GM12878 (cell line): ENCODE results near the gene VPS52. TPM values are rescaled to one million over a fixed set of nuclear protein-coding genes. Genes with fewer than 3 reads are reported as not detected.
A peak's percentile ranks its signal among the peaks of the same experiment; 100 is the strongest.

Source experiments
- BHLHE40 ChIP-seq, 2 experiments: fragments of 450-650 bp in 1 of 2; IDR thresholded peaks; 2 replicates each; pipeline ENCODE4 v1.6.1; 2011 to 2017; ENCODE audit warnings: low read depth in 2 of 2, borderline replicate concordance in 1 of 2, improper control_type of control experiment in 1 of 2, low read length in 1 of 2, mild to moderate bottlenecking in 1 of 2
- CHD4 ChIP-seq: fragments of 200-600 bp; sonication (generic); IDR thresholded peaks from 2 replicates; pipeline ENCODE4 v1.6.1; 2016; ENCODE audit warnings: mild to moderate bottlenecking
- CREM ChIP-seq: IDR thresholded peaks from 2 replicates; pipeline ENCODE4 v1.6.1; 2014; ENCODE audit warnings: antibody characterized with exemption, low read depth
- EGR1 ChIP-seq, 2 experiments: IDR thresholded peaks; 1 replicate in 1 of 2; 2 replicates in 1 of 2; pipeline ENCODE4 v1.6.1; 2011 to 2012; ENCODE audit warnings: low read depth in 2 of 2, low read length in 2 of 2, borderline replicate concordance in 1 of 2, mild to moderate bottlenecking in 1 of 2, moderate library complexity in 1 of 2
- ELK1 ChIP-seq: IDR thresholded peaks from 2 replicates; pipeline ENCODE4 v1.6.1; 2012; ENCODE audit warnings: low read depth, low read length, improper control_type of control experiment
- GABPA ChIP-seq: IDR thresholded peaks from 2 replicates; pipeline ENCODE4 v1.6.1; 2014; ENCODE audit warnings: antibody characterized with exemption, low read depth, mild to moderate bottlenecking, inconsistent platforms
- HDAC6 ChIP-seq: fragments of 200-600 bp; sonication (generic); IDR thresholded peaks from one replicate; pipeline ENCODE4 v1.8.0; 2017; ENCODE audit warnings: antibody characterized with exemption; ENCODE audit not compliant: unreplicated experiment
- MLLT1 ChIP-seq: fragments of 450-650 bp; IDR thresholded peaks from 2 replicates; pipeline ENCODE4 v1.6.1; 2016; ENCODE audit warnings: mild to moderate bottlenecking
- MXI1 ChIP-seq: fragments of 150-350 bp; IDR thresholded peaks from 2 replicates; pipeline ENCODE4 v1.6.1; 2011; ENCODE audit warnings: low read depth, mild to moderate bottlenecking, inconsistent platforms, low read length, improper control_type of control experiment
- NFIC ChIP-seq: IDR thresholded peaks from 2 replicates; pipeline ENCODE4 v1.6.1; 2012; ENCODE audit warnings: low read depth, mild to moderate bottlenecking, inconsistent platforms, low read length, moderate library complexity
- NR2C2 ChIP-seq: IDR thresholded peaks from 2 replicates; pipeline ENCODE4 v1.6.1; 2011; ENCODE audit warnings: borderline replicate concordance, low read depth; ENCODE audit not compliant: control insufficient read depth, insufficient read length
- PKNOX1 ChIP-seq: fragments of 450-650 bp; IDR thresholded peaks from 2 replicates; pipeline ENCODE4 v1.6.1; 2016; ENCODE audit warnings: mild to moderate bottlenecking
- POLR2A ChIP-seq: IDR thresholded peaks from 2 replicates; pipeline ENCODE4 v1.6.1; 2011; ENCODE audit warnings: low read depth, mild to moderate bottlenecking, low read length
- RAD21 ChIP-seq: IDR thresholded peaks from 2 replicates; pipeline ENCODE4 v1.6.1; 2011; ENCODE audit warnings: mild to moderate bottlenecking, low read depth, low read length, moderate library complexity; ENCODE audit not compliant: insufficient read depth
- SKIL ChIP-seq: fragments of 450-650 bp; IDR thresholded peaks from 2 replicates; pipeline ENCODE4 v1.6.1; 2017; ENCODE audit warnings: mild to moderate bottlenecking, low read depth, inconsistent platforms; ENCODE audit not compliant: poor library complexity, severe bottlenecking
- TCF7 ChIP-seq: IDR thresholded peaks from 2 replicates; pipeline ENCODE4 v1.6.1; 2014; ENCODE audit warnings: antibody characterized with exemption, borderline replicate concordance
- USF1 ChIP-seq: IDR thresholded peaks from 2 replicates; pipeline ENCODE4 v1.6.1; 2011; ENCODE audit warnings: borderline replicate concordance, low read depth, mild to moderate bottlenecking, moderate library complexity, mixed read lengths, low read length; ENCODE audit not compliant: insufficient read depth; ENCODE audit errors: extremely low read length
- ZBTB4 ChIP-seq: fragments of 450-650 bp; formaldehyde crosslinking; IDR thresholded peaks from 2 replicates; pipeline ENCODE4 v1.4.0; 2022; ENCODE audit warnings: mild to moderate bottlenecking, moderate library complexity
- ZNF207 ChIP-seq: fragments of 450-650 bp; IDR thresholded peaks from 2 replicates; pipeline ENCODE4 v1.6.1; 2014; ENCODE audit warnings: antibody characterized with exemption, mild to moderate bottlenecking, borderline replicate concordance
- ZNF274 ChIP-seq: IDR thresholded peaks from one replicate; pipeline ENCODE4 v1.8.0; 2011; ENCODE audit not compliant: insufficient read length, insufficient read depth
- polyA plus RNA-seq, 11 experiments: library from polyadenylated mRNA; depleted of rRNA in 4 of 11; unstranded in 6 of 11; stranded (reverse) in 5 of 11; fragments of >200 nt; fragmentation: Nextera tagmentation in 4 of 11; fragmentation: Illumina TruSeq in 1 of 11; extraction: Ambion mirVana in 4 of 11; extraction: Trizol in 1 of 11; gene quantifications; 1 replicate in 1 of 11; 2 replicates in 10 of 11; pipeline versions ENCODE4 v1.2.1 to v1.2.3, GENCODE V29; 2011 to 2016; ENCODE audit warnings: inconsistent platforms in 2 of 11, missing spikeins in 2 of 11, low read depth in 1 of 11
- total RNA-seq, 4 experiments: library from RNA; depleted of rRNA in 3 of 4; stranded (reverse); fragments of >200 nt in 3 of 4; fragmentation: Illumina TruSeq in 1 of 4; extraction: Trizol in 1 of 4; gene quantifications; 2 replicates each; pipeline versions ENCODE4 v1.2.1 to v1.2.3, GENCODE V29; 2013 to 2021

VPS52 gene
- total and polyA plus RNA-seq, 10 of the 15 experiments (the other 5 are each of a cell fraction or from before 2014, with no cell fraction given): 11.3 to 52.7 (median 36.7) TPM

GRCh38 chr6:33314515-33314942 is 42.9 kb upstream of the VPS52 start (continued):
- peak; percentile 42 for TF ChIP-seq USF1
- TF ChIP-seq CHD4: no peak
- no peak for TF ChIP-seq ZNF207
- no peak for TF ChIP-seq POLR2A
- TF ChIP-seq ZBTB4 (CRISPR knock-in tag): no peak
- TF ChIP-seq CREM: no peak; the same call in 1 of the 2 replicates
- TF ChIP-seq HDAC6: no peak
- TF ChIP-seq TCF7: no peak
- TF ChIP-seq MLLT1: no peak
- TF ChIP-seq SKIL: no peak
- peak in 1 of 2 experiments; percentile 80; a peak in 1 of 3 replicates for TF ChIP-seq EGR1 (IDR thresholded peaks at IDR 0.05; ENCODE audit: borderline replicate concordance in 1 of 2, low read depth in 2 of 2, low read length in 2 of 2)
- no peak for TF ChIP-seq ELK1
- TF ChIP-seq ZNF274: no peak
- TF ChIP-seq NFIC: no peak; the same call in 1 of the 2 replicates
- TF ChIP-seq NR2C2: peak; percentile 67
- no peak for TF ChIP-seq GABPA
- no peak for TF ChIP-seq BHLHE40 (IDR thresholded peaks at IDR 0.05; ENCODE audit: borderline replicate concordance in 1 of 2, low read depth in 2 of 2, low read length in 1 of 2)
- TF ChIP-seq MXI1: peak; percentile 67; the same call in 1 of the 2 replicates
- no peak for TF ChIP-seq PKNOX1
- no peak for TF ChIP-seq RAD21
